Measurements from ENCODE around the gene ACTN4.

The ACTN4 gene

GRCh38 chr19:38727868-38728660, 80.6 kb downstream of the ACTN4 start:
- no peak for DNase-seq

- DNase-seq = no peak
Measured at GRCh38 chr19:38728752-38729541, 81.5 kb downstream of the ACTN4 start.

GRCh38 chr19:38729653-38730469, 82.4 kb downstream of the ACTN4 start:
- peak; percentile 42 for DNase-seq

GRCh38 chr19:38730470-38730730, 83.0 kb downstream of the ACTN4 start:
- no peak for DNase-seq

- DNase-seq = no peak
Measured at GRCh38 chr19:38730731-38731589, 83.5 kb downstream of the ACTN4 start.

- DNase-seq = peak; percentile 82
Measured at GRCh38 chr19:38731654-38732301, 84.3 kb downstream of the ACTN4 start.

GRCh38 chr19:38733241-38733492, 85.7 kb downstream of the ACTN4 start:
- DNase-seq = no peak

GRCh38 chr19:38733493-38734175, 86.2 kb downstream of the ACTN4 start:
- no peak for DNase-seq

GRCh38 chr19:38734176-38734425, 86.7 kb downstream of the ACTN4 start:
- no peak for DNase-seq

- DNase-seq = peak; percentile 23
Measured at GRCh38 chr19:38734426-38735256, 87.2 kb downstream of the ACTN4 start.

GRCh38 chr19:38735257-38735686, 87.8 kb downstream of the ACTN4 start:
- DNase-seq = no peak

- peak; percentile 6 for DNase-seq
Measured at GRCh38 chr19:38736036-38736412, 88.6 kb downstream of the ACTN4 start.

GRCh38 chr19:38736413-38737280, 89.2 kb downstream of the ACTN4 start:
- DNase-seq = peak; percentile 71

- no peak for DNase-seq
Measured at GRCh38 chr19:38737281-38737865, 89.9 kb downstream of the ACTN4 start.

- DNase-seq = no peak
Measured at GRCh38 chr19:38737921-38738737, 90.7 kb downstream of the ACTN4 start.

- no peak for DNase-seq
Measured at GRCh38 chr19:38739440-38740256, 92.2 kb downstream of the ACTN4 start.

- DNase-seq = no peak
Measured at GRCh38 chr19:38740257-38740592, 92.8 kb downstream of the ACTN4 start.

GRCh38 chr19:38740932-38741331, 93.5 kb downstream of the ACTN4 start:
- DNase-seq = no peak

Measured in NCI-H2029 (cell line).